Measurements from ENCODE around the gene CDC14B.
"Not testable (repeated sequence)": the region's sequence is repeated elsewhere in the genome, so short reads cannot be mapped to it uniquely, and the experiment has no call there.

Gene CDC14B

DNA sequence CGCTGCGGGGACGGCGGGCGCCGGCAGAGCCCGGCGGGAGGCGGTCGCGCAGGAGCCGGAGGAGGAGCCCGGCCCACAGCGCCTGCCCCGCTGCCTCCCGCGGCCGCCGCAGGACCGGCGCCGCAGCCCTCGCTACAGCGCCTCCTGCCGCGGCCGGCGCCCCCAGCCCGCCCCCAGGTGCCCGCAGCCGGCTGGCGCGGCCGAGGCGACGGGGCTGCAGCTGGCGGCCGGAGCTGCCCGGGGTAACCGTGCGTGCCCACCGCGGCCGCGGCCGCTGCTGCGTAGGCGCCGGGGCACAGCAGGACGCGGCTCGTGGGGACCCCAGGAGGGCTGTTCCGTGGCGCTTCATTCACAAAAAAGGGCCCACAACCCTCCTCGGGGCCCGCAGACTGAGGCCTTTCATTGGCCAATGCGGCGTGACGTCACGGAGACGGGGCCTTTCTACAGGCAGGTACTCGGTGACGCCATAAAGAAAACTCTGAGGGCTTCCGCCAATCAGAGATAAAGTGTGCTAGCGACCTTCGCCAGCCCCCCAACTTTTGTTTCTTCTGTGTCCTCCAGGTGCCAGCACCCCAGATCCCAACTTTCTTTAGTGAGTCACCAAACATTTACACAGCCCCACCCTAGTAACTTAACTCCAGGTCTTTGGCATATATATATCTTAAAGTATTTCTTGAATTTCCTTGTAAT is at the start of gene CDC14B:
CDC14B (minus strand) TSS at position 353 of the 690 bp plus-strand sequence. CDS start 465 bp downstream, outside the sequence.
- peak; percentile 79 for DNase-seq
- H3K27me3 Mint-ChIP-seq, result peaks cover 61% of the 10 kb centered on the region
- CTCF ChIA-PET, result no interaction called here
- H3K4me1 Mint-ChIP-seq, result peaks cover 16% of the 10 kb centered on the region
- no peaks in the 10 kb centered on the region for H3K36me3 Mint-ChIP-seq
- no peak within 1 kb of the TSS for H3K27ac Mint-ChIP-seq
- H3K4me3 Mint-ChIP-seq, result peak within 1 kb of the TSS; percentile 72
- no peaks in the 10 kb centered on the region for H3K9me3 Mint-ChIP-seq

DNA sequence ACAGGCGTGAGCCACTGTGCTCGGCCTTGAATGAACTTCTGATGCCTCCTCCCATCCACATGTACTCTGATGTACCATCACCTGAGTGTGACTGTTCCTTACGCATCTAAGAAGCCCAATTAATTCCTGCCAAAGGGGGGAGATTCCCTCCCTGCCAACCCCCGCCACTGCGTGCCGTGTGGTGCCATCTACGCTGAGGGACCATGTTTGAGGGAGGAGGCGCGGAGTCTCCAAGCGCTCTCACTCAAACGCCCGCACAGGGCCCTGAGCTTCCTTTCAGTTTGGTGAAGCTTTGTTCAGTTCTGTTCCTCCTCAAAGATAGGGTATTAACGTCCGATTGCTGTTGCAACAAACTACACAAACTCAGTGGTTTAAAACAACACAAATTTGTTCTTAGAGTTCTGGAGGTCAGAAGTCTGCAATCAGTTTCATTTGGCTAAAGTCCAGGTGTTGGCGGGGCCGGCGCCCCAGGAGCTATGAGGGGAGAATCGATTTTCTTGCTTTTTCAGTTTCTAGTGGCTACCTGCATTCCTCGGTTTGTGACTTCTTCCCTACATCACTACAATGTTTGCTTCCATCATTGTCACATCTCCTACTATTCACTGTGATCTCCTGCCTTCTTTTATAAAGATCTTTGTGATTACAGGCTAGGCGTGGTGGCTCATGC is 49.4 kb upstream of the CDC14B start:
- H3K4me3 Mint-ChIP-seq, result no peak overlapping the region
- peaks cover 3% of the 10 kb centered on the region for H3K4me1 Mint-ChIP-seq
- DNase-seq, result no peak
- H3K27ac Mint-ChIP-seq, result no peak overlapping the region
- peaks cover 2% of the 10 kb centered on the region for H3K9me3 Mint-ChIP-seq
- H3K36me3 Mint-ChIP-seq, result no peaks in the 10 kb centered on the region
- peaks cover 3% of the 10 kb centered on the region for H3K27me3 Mint-ChIP-seq
- CTCF ChIA-PET, result no interaction called here

DNA sequence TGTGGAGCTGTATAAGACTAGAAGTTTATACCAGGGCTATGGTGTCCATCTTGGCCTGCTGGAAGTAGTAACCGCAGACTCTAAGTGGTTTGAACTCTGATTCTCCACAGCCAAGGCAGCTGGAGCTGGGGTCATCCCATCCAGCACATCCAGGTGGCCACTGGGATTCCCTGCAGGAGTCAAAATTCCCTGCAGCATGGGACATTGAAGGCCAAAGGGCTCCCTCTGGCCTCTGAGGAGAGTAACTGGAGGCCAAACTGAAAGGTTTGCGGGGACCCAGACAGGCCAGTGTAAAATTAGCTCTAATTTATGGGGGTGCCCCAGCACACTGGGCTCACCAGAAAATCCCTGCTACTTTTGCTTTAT is 47.7 kb upstream of the CDC14B start:
- DNase-seq, result no peak
- Mint-ChIP-seq H3K27ac (no peak overlapping the region), H3K4me1 (peaks cover 3% of the 10 kb centered on the region), H3K9me3 (peaks cover 2% of the 10 kb centered on the region), H3K27me3 (peaks cover 7% of the 10 kb centered on the region), H3K4me3 (no peak overlapping the region), H3K36me3 (no peaks in the 10 kb centered on the region)
- CTCF ChIA-PET, result interaction anchor here (0.6 to 3.3 kb wide), 7 partner anchors 11 to 434 kb away, joined by 3 to 26 read pairs (median 5); no protein-coding TSS in a partner anchor

DNA sequence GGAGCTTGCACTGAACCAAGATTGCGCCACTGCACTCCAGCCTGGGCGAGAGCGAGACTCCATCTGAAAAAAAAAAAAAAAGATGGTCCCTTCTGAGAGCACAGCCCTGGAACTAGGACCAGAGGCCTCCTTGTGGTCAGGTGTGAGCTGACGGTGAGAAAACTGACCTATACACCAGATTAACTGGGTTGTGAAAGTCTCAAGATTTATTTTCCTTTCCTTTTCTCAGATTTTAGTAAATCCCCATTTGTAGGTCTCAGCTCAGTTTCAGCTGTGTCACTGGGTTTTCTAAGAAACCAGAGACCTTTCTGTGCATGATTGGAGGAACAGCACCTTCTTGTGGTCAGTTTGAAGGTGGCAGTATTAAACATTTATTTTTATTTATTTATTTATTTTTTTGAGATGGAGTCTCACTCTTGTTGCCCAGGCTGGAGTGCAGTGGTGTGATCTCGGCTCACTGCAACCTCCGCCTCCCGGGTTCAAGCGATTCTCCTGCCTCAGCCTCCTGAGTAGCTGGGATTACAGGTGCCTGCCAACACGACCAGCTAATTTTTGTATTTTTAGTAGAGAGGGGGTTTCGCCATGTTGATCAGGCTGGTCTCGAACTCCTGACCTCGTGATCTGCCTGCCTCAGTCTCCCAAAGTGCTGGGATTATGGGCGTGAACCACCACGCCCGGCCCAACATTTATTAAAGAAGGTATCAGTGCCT is 47.2 kb upstream of the CDC14B start:
- not testable (repeated sequence) for H3K27ac Mint-ChIP-seq, H3K4me3 Mint-ChIP-seq, H3K4me1 Mint-ChIP-seq, H3K27me3 Mint-ChIP-seq, H3K36me3 Mint-ChIP-seq, H3K9me3 Mint-ChIP-seq
- peak; percentile 22 for DNase-seq
- CTCF ChIA-PET, result interaction anchor here (0.6 to 3.3 kb wide), 9 partner anchors 11 to 434 kb away, joined by 3 to 26 read pairs (median 5); partner anchors contain the start of gene HABP4

DNA sequence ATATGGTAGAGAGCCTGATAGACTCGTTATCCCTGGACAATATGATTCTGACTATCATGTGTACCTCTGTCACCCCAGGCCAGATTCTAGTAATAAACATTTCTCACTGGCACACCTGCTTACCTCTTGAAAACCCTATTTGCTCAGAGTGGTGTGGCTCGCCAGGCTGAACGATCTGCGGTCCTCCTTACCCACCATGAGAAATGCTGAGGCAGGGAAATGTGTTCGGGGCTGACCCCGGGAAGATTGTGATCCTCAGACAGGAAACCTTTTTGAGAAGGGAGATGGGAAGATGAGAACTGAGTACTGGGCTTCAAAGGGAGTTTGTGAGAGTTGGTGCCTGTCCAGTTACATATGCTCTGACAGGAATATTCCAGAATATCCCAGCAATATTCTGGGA is 46.1 kb upstream of the CDC14B start:
- no peak for DNase-seq
- peaks cover 7% of the 10 kb centered on the region for H3K27me3 Mint-ChIP-seq
- CTCF ChIA-PET, result interaction anchor here (1.6 to 3.3 kb wide), 3 partner anchors 10 to 338 kb away, joined by 10 to 26 read pairs (median 24); no protein-coding TSS in a partner anchor
- no peaks in the 10 kb centered on the region for H3K36me3 Mint-ChIP-seq
- no peak overlapping the region for H3K27ac Mint-ChIP-seq
- H3K4me3 Mint-ChIP-seq, result no peak overlapping the region
- H3K4me1 Mint-ChIP-seq, result peaks cover 3% of the 10 kb centered on the region
- no peaks in the 10 kb centered on the region for H3K9me3 Mint-ChIP-seq

DNA sequence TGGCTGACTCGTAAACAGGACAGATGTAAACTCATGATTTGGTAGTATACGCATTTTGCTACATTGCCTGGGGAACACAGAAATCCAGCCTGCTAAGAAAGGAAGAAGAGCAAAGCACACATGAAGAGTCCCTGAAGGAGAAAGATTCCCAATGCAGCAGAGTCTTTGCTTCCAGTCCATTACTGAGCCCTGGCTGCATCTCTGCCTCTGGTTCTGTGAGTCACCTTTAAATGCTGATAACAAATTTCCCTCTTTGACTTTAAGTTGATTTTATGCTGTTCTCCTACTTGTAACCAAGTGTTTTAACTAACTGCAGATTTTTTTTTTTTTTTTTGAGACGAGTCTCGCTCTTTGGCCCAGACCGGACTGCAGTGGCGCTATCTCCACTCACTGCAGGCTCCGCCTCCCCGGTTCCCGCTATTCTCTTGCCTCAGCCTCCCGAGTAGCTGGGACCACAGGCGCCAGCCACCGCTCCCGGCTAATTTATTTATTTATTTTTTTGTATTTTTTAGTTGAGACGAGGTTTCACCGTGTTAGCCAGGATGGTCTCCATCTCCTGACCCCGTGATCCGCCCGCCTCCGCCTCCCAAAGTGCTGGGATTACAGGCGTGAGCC is 44.0 kb upstream of the CDC14B start:
- peaks cover 4% of the 10 kb centered on the region for H3K27me3 Mint-ChIP-seq
- H3K9me3 Mint-ChIP-seq, result no peaks in the 10 kb centered on the region
- peaks cover 3% of the 10 kb centered on the region for H3K4me1 Mint-ChIP-seq
- no peak overlapping the region for H3K4me3 Mint-ChIP-seq
- no peak for DNase-seq
- CTCF ChIA-PET, result no interaction called here
- H3K27ac Mint-ChIP-seq, result no peak overlapping the region
- H3K36me3 Mint-ChIP-seq, result no peaks in the 10 kb centered on the region

DNA sequence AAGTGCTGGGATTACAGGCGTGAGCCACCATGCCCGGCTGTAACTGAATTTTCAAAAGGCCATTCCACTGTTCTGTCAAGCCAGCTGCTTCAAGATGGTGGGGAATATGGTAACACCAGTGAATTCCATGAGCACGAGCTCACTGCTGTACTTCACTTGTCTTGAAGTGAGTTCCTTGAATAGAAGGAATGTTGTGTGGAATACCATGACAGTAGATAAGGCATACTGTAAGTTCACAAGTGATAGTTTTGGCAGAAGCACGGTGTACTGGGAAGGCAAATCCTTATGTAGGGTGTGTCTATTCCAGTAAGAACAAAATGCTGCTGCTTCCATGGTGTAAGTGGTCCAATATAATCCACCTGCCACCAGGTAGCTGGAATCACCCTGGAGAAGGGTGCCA is 42.1 kb upstream of the CDC14B start:
- H3K27me3 Mint-ChIP-seq, result peaks cover 11% of the 10 kb centered on the region
- H3K27ac Mint-ChIP-seq, result no peak overlapping the region
- no peak overlapping the region for H3K4me3 Mint-ChIP-seq
- H3K36me3 Mint-ChIP-seq, result no peaks in the 10 kb centered on the region
- CTCF ChIA-PET, result no interaction called here
- no peaks in the 10 kb centered on the region for H3K9me3 Mint-ChIP-seq
- no peak for DNase-seq
- H3K4me1 Mint-ChIP-seq, result peaks cover 2% of the 10 kb centered on the region

DNA sequence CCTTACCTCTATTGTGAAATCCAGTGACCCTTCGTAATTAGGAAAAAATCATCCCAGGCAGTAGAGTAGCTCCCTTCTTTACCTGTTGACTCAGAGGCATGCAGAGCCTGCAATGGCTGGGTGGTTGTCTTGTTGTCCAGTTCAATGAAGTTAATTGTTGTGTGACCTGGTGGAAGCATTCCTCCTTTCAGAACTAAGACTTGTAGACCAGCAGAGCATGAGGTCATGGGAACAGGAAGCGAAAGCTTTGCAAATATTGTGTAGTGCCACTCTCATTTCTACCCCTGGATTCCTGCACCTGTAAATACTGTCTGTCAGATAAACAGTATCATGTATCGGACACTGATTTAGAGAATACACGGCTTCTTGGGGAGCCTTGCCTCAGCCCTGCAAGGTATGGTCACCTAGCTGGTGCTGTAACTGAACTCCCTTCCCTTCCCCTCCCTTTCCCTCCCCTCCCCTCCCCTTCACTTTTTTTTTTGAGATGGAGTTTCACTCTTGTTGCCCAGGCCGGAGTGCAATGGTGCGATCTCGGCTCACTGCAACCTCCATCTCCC is 41.1 kb upstream of the CDC14B start:
- Mint-ChIP-seq H3K4me1 (peaks cover 5% of the 10 kb centered on the region), H3K9me3 (no peaks in the 10 kb centered on the region), H3K36me3 (no peaks in the 10 kb centered on the region), H3K4me3 (no peak overlapping the region), H3K27me3 (peaks cover 15% of the 10 kb centered on the region), H3K27ac (no peak overlapping the region)
- CTCF ChIA-PET, result no interaction called here
- DNase-seq, result no peak

DNA sequence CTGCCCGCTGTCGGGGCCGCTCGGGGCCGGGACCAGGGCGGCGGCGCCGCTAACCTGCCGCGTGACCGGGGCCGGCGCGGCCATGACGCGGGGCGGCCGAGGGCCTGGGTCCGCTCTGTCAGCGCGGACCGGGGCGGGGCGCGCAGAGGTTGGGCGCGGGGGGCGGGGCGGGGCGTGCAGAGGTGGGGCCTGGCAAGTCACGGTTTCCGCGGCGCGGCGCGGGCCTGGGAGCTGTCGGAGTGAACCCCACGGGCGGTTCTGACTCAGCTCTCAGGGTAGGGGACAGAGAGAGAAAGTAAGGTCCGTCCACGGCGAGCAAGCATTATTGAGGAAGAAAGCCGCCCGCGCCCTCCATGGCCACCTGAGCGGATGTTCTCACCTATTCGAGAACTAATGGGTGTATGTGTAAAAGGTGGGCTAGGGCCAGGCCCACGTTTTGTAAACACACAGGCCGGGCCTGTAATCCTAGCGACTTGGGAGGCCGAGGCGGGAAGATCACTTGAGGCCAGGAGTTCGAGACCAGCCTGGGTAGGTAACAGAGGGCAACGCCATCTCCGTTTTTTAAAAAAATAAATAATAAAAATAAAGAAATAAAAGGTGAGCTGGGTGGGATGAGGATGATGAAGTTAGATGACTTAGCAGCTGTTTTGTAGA is 35.7 kb upstream of the CDC14B start, which contains the start of gene PRXL2C:
PRXL2C (minus strand) TSS at position 120 of the 654 bp plus-strand sequence; CDS start at position 84, 36 bp downstream.
- DNase-seq, result peak; percentile 86
- Mint-ChIP-seq H3K4me3 (peak within 1 kb of the TSS; percentile 90), H3K27ac (peak within 1 kb of the TSS; percentile 81), H3K36me3 (no peaks in the 10 kb centered on the region), H3K4me1 (peaks cover 16% of the 10 kb centered on the region), H3K9me3 (no peaks in the 10 kb centered on the region), H3K27me3 (peaks cover 17% of the 10 kb centered on the region)
- CTCF ChIA-PET, result interaction anchor here (1.4 kb wide), 2 partner anchors 11 to 338 kb away, joined by 5 to 10 read pairs; no protein-coding TSS in a partner anchor

DNA sequence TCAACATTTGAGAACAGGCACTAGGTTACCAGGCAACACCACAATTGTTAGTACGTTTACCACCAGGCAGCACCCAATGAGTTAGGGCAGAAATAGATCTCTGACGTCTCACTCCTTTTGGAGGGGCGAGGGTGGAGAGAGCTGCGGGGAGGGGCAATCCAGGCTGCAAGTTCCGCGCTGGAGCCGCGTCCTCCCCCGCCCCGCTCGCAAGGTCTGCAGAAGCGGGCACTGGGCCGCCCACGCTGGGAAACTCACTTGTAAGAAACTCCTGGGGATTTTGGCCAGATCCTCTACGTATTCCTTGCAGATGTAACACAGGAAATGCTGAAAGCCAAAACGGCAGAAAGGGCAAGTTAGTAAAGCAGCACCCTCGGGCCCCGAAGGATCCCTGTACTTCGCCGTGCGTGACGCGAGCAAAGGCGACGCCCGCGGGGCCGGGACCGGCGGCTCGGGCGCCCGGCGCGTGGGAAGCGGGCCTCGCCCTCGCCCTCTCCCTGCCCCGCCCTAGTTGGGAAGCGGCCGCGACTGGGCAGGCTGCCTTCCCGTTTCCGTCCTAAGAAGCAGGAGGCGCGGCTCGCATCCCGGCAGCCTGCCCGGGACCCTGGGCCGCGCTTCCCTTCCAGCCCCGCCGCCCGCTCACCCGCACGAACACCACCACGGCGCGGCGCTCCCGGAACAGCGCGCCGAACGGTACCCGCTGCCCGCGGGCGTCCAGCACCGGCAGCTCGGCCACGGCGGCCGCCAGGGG is 35.0 kb upstream of the CDC14B start:
- Mint-ChIP-seq H3K4me3 (peak overlapping the region; percentile 80), H3K4me1 (peaks cover 16% of the 10 kb centered on the region), H3K9me3 (no peaks in the 10 kb centered on the region), H3K36me3 (no peaks in the 10 kb centered on the region), H3K27ac (peak overlapping the region; percentile 81), H3K27me3 (peaks cover 17% of the 10 kb centered on the region)
- CTCF ChIA-PET, result interaction anchor here (0.8 kb wide), 1 partner anchor 268 kb away, joined by 3 read pairs; no protein-coding TSS in a partner anchor
- DNase-seq, result peak; percentile 69

DNA sequence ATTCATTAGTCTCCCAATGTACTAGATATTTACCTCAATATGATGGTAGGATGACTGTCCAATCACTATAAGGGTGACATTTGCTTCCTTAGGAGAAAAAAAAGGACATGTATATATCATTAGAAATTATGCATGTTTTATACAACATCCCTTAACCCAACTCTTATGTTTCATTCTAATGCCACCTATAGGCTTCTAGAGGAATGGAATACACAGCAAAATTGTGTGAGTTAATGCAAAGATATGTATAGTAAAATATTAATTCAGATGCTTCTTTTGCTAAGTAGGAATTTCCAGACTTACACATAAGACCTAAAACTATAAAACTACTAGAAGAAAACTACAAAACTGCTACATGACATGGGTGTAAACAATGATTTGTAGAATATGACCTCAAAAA is 32.0 kb upstream of the CDC14B start:
- Mint-ChIP-seq H3K27ac (no peak overlapping the region), H3K4me1 (peaks cover 16% of the 10 kb centered on the region), H3K36me3 (peaks cover 3% of the 10 kb centered on the region), H3K9me3 (no peaks in the 10 kb centered on the region), H3K4me3 (no peak overlapping the region), H3K27me3 (peaks cover 11% of the 10 kb centered on the region)
- no peak for DNase-seq
- CTCF ChIA-PET, result no interaction called here

DNA sequence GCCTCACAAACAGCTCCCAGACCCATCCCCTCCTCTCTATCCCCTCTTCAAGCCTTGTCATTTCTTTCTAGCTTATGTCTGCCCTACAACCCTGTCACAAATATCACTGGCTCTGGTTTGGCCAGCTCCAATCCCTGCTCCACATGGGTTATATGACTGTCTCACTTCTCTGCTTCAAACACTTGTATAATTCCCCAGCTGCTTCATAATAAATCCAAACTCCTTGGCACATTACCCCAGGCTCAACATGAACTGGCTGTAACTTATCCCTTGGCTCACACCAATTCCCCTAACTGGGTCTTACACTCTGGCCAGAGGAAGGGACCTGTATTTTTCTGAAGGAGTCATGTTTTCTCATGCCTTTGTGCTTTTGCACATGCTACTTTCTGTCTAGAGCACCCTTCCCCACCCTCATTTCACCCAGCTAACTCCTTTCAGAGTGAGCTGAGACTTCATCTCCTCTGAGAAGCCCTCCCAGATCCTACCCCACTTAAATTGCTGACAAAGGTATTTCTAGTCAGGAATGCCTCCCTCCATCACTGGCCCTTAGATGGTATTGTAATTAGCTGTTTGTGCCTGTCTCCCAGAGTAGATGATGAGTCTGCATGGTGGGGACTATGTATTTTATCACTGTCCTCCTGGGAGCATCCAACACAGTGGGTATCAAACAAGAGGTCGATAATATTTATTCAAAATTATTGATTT is 30.1 kb upstream of the CDC14B start:
- H3K27me3 Mint-ChIP-seq, result no peaks in the 10 kb centered on the region
- H3K4me1 Mint-ChIP-seq, result peaks cover 6% of the 10 kb centered on the region
- no peak overlapping the region for H3K4me3 Mint-ChIP-seq
- CTCF ChIA-PET, result interaction anchor here (2.3 kb wide), 1 partner anchor 323 kb away, joined by 12 read pairs; no protein-coding TSS in a partner anchor
- peaks cover 3% of the 10 kb centered on the region for H3K36me3 Mint-ChIP-seq
- no peaks in the 10 kb centered on the region for H3K9me3 Mint-ChIP-seq
- DNase-seq, result no peak
- H3K27ac Mint-ChIP-seq, result no peak overlapping the region
